Measurements from ENCODE around the gene ATF6.

- TF ChIP-seq BHLHE40 (IDR thresholded peaks at IDR 0.05; ENCODE audit: borderline replicate concordance) (no peak), TARDBP (IDR thresholded peaks at IDR 0.05) (no peak), HDGF (IDR thresholded peaks at IDR 0.05; ENCODE audit: borderline replicate concordance) (no peak), FOXA1 (IDR thresholded peaks at IDR 0.05) (no peak), ARNT (IDR thresholded peaks at IDR 0.05) (no peak), SP1 (IDR thresholded peaks at IDR 0.05) (no peak)
These were observed 199.9 kb downstream of the ATF6 start for GRCh38 chr1:161966067-161966466.

All from HEK293T (cell line).